Stomach (tissue), 19 donors: Measurements from ENCODE around the gene RBSN. TPM values are rescaled to one million over a fixed set of nuclear protein-coding genes. Genes with fewer than 3 reads are reported as not detected.
"Not testable (repeated sequence)": the region's sequence is repeated elsewhere in the genome, so short reads cannot be mapped to it uniquely, and the experiment has no call there.

ENCODE experiments used
- DNase-seq, 2 donors: peaks; one replicate each; pipeline versions ENCODE4 v3.0.0 to v3.0.0-alpha.2; 2013 to 2019
- H3K27ac ChIP-seq, 5 donors: fragments of 200-600 bp in 4 of 5; sonication (generic) in 4 of 5; one replicate each; pipeline ENCODE4 v1.5.1; 2013 to 2019; ENCODE audit warnings: mild to moderate bottlenecking in 1 of 5, moderate library complexity in 1 of 5
- H3K27me3 ChIP-seq, 3 donors: fragments of 200-600 bp; sonication (generic); one replicate each; pipeline ENCODE4 v1.5.1; 2017 to 2019; ENCODE audit warnings: mixed run types in 1 of 3
- H3K36me3 ChIP-seq, 4 donors: fragments of 200-600 bp; sonication (generic); 1 replicate in 3 of 4; 2 replicates in 1 of 4; pipeline ENCODE4 v1.5.1; 2016 to 2019
- H3K4me1 ChIP-seq, 4 donors: fragments of 200-600 bp; sonication (generic); one replicate each; pipeline ENCODE4 v1.5.1; 2016 to 2019
- H3K4me3 ChIP-seq, 4 donors: fragments of 200-600 bp; sonication (generic) in 3 of 4; one replicate each; pipeline ENCODE4 v1.5.1; 2016 to 2019; ENCODE audit warnings: mild to moderate bottlenecking in 1 of 4
- H3K9me3 ChIP-seq, 4 donors: fragments of 200-600 bp; sonication (generic); one replicate each; pipeline ENCODE4 v1.5.1; 2016 to 2019
- CTCF ChIP-seq, 7 experiments: fragments of 450-650 bp in 4 of 7; fragments of 200-600 bp in 3 of 7; sonication (generic) in 3 of 7; IDR thresholded peaks; one replicate each; pipeline ENCODE4 v1.5.1; 2016 to 2019; ENCODE audit warnings: antibody characterized with exemption in 7 of 7, control low read depth in 2 of 7, mild to moderate bottlenecking in 1 of 7
- EP300 ChIP-seq: sonication (generic); formaldehyde crosslinking; IDR thresholded peaks from one replicate; pipeline ENCODE4 v1.6.1; 2017; ENCODE audit warnings: antibody characterized with exemption
- POLR2A ChIP-seq, 4 donors: fragments of 450-650 bp; IDR thresholded peaks; one replicate each; pipeline ENCODE4 v1.6.1; 2016; ENCODE audit warnings: antibody characterized with exemption in 4 of 4, control low read depth in 2 of 4, mild to moderate bottlenecking in 1 of 4, moderate library complexity in 1 of 4
- POLR2AphosphoS5 ChIP-seq, 3 donors: sonication (generic); formaldehyde crosslinking; IDR thresholded peaks; one replicate each; pipeline ENCODE4 v1.6.1; 2016; ENCODE audit warnings: antibody characterized with exemption in 3 of 3
- WGBS, 5 donors: extraction: QIAGEN DNeasy Blood & Tissue Kit in 3 of 5; methylation state at CpG; one replicate each; pipeline versions ENCODE4 v1.1.5 to v1.1.7; 2013 to 2018; 5-methylcytosine and 5-hydroxymethylcytosine counted together
- intact Hi-C: fragments of 100-400 bp; cut with DNase I; formaldehyde crosslinking; loops from one replicate; pipeline ENCODE4 v1.15.1; 2023; ENCODE audit warnings: low total_unique reads
- long read RNA-seq, 10 donors: transcript quantifications; one replicate each; lab custom pipeline, GENCODE V29; 2026
- polyA plus RNA-seq, 3 donors: library from polyadenylated mRNA; stranded (reverse); fragments of 200-250 nt; gene quantifications; one replicate each; pipeline ENCODE4 v1.2.3, GENCODE V29; 2013
- total RNA-seq, 5 donors: library from RNA; depleted of rRNA; stranded (reverse); fragments of >200 nt; gene quantifications; one replicate each; pipeline versions ENCODE4 v1.1.0 to v1.2.3, GENCODE V29; 2014 to 2016
- donor health status: healthy with polysubstance abuse.
- donor health status: Bipolar disorder and iron deficiency.
- donor health status: healthy.

RBSN gene
- total RNA-seq (100 to 1,000 TPM in 1 of 5 donors, 10 to 100 TPM in 3, 1 to 10 TPM in 1; 4.3 to 127 (median 26.6) TPM), polyA plus RNA-seq (1 to 10 TPM; 5.9 to 8.5 (median 7.9) TPM)
- long read RNA-seq, donor 1: 0 reads
- long read RNA-seq, donor 2, partial matches to known transcripts: 0 of 1 reads
- long read RNA-seq, donor 2, other reads (novel, unspliced or antisense): 0 of 1 reads
- long read RNA-seq, donor 3: 0 reads
- long read RNA-seq, donor 4: 0 reads
- long read RNA-seq, donor 5: 0 reads
- long read RNA-seq, donor 6: 0 reads
- long read RNA-seq, donor 7, partial matches to known transcripts: 0 of 1 reads
- long read RNA-seq, donor 7, other reads (novel, unspliced or antisense): 0 of 1 reads
- long read RNA-seq, donor 8, partial matches to known transcripts: 0 of 1 reads
- long read RNA-seq, donor 8, other reads (novel, unspliced or antisense): 0 of 1 reads
- long read RNA-seq, donor 9, full-length matches to known transcripts: 2 of 2 reads
- long read RNA-seq, donor 9, partial matches to known transcripts: 0 of 2 reads
- long read RNA-seq, donor 9, other reads (novel, unspliced or antisense): 0 of 2 reads
- long read RNA-seq, donor 10: 0 reads

- Histone ChIP-seq H3K4me1 (peaks cover 16 to 59% (median 43%) of the 10 kb centered on the region in 4 donors), H3K9me3 (no peaks in the 10 kb centered on the region), H3K4me3 (peak within 1 kb of the TSS; percentile 89 to 97 (median 93)), H3K27ac (peak within 1 kb of the TSS; percentile 86 to 92 (median 89)), H3K27me3 (no peaks in the 10 kb centered on the region), H3K36me3 (peaks cover 18 to 29% (median 27%) of the 10 kb centered on the region in 4 donors)
- TF ChIP-seq POLR2AphosphoS5 (IDR thresholded peaks at IDR 0.05) (peak; percentile 76 to 95 (median 85)), CTCF (IDR thresholded peaks at IDR 0.05) (no peak), EP300 (no peak), POLR2A (IDR thresholded peaks at IDR 0.05) (no peak)
- 0 to 1% (median 0%) methylated on average over 59 to 72 of the region's 72 CpGs for WGBS, 5 donors
- peak; percentile 96 to 98 for DNase-seq
- intact Hi-C loops: no loop called here
These were observed at the start of gene RBSN for GRCh38 chr3:15098503-15099363. RBSN (minus strand) TSS chr3:15099148; CDS start chr3:15096120, 3,028 bp downstream.

GRCh38 chr3:15148614-15149013 is 49.7 kb upstream of the RBSN start:
- 24 to 47% (median 37%) methylated on average over 3 of the region's 3 CpGs for WGBS, 5 donors
- DNase-seq: peak in 1 of 2 donors; percentile 43
- no peaks in the 10 kb centered on the region for H3K36me3 ChIP-seq
- no peak overlapping the region for H3K27ac ChIP-seq
- H3K9me3 ChIP-seq: no peaks in the 10 kb centered on the region
- intact Hi-C loops: no loop called here
- TF ChIP-seq POLR2AphosphoS5 (IDR thresholded peaks at IDR 0.05): no peak
- no peak for TF ChIP-seq CTCF (IDR thresholded peaks at IDR 0.05)
- no peak for TF ChIP-seq EP300
- no peaks in the 10 kb centered on the region for H3K4me1 ChIP-seq
- H3K4me3 ChIP-seq: no peak overlapping the region
- H3K27me3 ChIP-seq: peaks cover 0 to 10% (median 0%) of the 10 kb centered on the region in 3 donors

GRCh38 chr3:15136885-15137284 is 37.9 kb upstream of the RBSN start:
- DNase-seq, H3K36me3 ChIP-seq, intact Hi-C loops, H3K9me3 ChIP-seq, H3K27me3 ChIP-seq, H3K4me1 ChIP-seq, H3K27ac ChIP-seq, H3K4me3 ChIP-seq: not testable (repeated sequence)
- 28 to 50% (median 36%) methylated on average over 4 of the region's 4 CpGs for WGBS, 5 donors

DNA sequence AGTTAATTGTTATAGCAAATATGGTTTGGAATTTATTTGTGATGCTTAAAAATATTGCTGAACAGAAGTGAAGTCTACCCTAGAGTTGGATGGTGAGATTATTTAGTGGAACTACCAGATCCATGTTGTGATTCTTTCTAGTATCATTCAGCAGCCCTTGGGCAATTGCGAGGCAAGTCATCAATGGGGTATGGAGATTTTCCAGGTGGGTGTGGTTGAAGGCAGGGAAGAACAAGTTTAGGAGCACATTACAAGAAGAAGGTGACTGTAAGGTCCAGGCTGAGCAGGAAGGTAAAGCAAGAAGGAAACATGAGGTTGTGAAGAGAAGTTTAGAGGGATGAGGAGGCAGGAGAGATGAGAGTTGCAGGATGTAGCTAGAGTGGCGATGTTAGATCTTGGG is 36.0 kb upstream of the RBSN start:
- WGBS, 5 donors: 91 to 97% (median 95%) methylated on average over 2 of the region's 2 CpGs
- H3K27ac ChIP-seq, DNase-seq, H3K4me3 ChIP-seq, H3K36me3 ChIP-seq, H3K4me1 ChIP-seq, intact Hi-C loops, H3K9me3 ChIP-seq, H3K27me3 ChIP-seq: not testable (repeated sequence)

GRCh38 chr3:15128403-15128802 is 29.5 kb upstream of the RBSN start:
- H3K36me3 ChIP-seq, H3K4me3 ChIP-seq, intact Hi-C loops, H3K9me3 ChIP-seq, DNase-seq, H3K27ac ChIP-seq, H3K4me1 ChIP-seq, H3K27me3 ChIP-seq: not testable (repeated sequence)
- WGBS, 5 donors: 14 to 43% (median 29%) methylated on average over 1 of the region's 4 CpGs; no CpG with 5 or more reads in 1 of the 5 donors

DNA sequence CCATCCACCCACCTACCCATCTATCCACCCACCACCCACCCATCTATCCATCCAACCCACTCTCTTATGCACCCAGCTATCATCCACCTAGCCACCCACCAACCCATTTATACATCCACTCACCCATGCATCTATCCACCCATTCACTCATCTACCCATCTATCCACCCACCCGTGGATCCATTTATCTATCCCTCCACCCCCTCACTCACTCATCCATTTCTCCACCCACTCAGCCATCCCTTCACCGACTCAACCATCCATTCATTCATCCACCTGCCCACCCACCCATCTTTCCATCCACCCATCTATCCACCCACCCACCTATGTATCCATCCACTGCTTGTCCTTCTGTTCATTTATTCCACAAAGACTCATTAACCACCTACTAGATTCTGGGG is 28.0 kb upstream of the RBSN start:
- intact Hi-C loops, H3K27me3 ChIP-seq, H3K36me3 ChIP-seq, H3K27ac ChIP-seq, H3K9me3 ChIP-seq, H3K4me1 ChIP-seq, H3K4me3 ChIP-seq, DNase-seq: not testable (repeated sequence)
- WGBS, 5 donors: 81 to 86% (median 85%) methylated on average over 2 of the region's 2 CpGs
